HG03354 (cell line): Measurements from ENCODE around the gene PTPRF.

Source experiments
- ATAC-seq: cut with Tn5 transposase; IDR thresholded peaks from one replicate; pipeline ENCODE4 v1.9.1; 2021; ENCODE audit warnings: mild to moderate bottlenecking; ENCODE audit not compliant: unreplicated experiment, poor library complexity, severe bottlenecking

The PTPRF gene

GRCh38 chr1:43534256-43534655 lies 3.6 kb downstream of the PTPRF start:
- ATAC-seq: no peak

DNA sequence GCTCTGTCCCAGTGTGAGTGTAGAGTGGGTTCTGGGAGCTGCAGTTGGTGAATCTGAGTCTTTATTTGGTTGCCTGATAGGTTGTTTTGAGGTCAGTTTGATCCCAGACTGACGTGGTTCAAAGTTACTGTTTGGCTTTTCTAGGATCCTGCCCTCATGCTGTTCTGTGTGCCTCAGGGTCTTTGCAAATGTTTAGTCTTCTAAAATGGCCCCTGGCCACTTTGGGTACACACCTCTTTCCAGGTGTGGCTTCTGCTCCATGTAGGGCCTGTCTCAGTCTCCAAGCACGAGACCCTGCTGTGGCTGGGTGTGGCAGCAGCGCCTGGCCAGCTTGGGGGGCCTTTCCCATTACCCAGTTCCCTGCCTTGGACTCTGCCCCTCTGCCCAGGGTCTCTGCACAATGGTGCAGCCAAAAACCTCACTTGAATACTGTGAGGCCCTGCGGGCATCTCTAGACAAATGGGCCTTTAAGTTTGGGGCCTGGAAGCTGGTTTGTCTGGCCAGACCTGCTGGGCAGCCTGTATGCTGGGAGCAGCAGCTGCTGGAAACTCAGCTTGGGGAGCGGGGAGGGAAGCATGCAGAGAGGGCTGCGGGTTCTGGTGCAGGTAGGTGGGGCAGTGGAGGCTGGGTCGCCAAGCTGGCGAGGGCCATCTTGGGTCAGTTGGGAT lies 5.6 kb downstream of the PTPRF start:
- ATAC-seq: no peak

- no peak for ATAC-seq
Measured at GRCh38 chr1:43536864-43537358, 6.2 kb downstream of the PTPRF start.

- no peak for ATAC-seq
Measured at GRCh38 chr1:43537423-43538142, 6.9 kb downstream of the PTPRF start.

DNA sequence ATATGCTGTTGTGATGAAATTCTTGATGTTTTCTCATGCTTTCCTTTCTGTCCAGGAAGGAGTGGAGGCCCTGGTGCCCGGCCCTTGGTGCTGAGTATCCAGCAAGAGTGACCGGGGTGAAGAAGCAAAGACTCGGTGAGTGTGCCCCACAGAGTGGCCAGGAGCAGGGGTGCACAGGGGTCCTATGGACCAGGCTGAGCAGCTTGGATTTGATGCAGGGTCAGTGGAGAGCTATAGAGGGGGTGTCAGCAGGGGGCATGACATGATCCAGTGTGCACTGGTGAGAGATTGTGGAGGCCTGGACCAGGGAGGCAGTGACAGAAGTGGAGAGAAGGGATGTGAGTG lies 7.4 kb downstream of the PTPRF start:
- ATAC-seq: no peak

DNA sequence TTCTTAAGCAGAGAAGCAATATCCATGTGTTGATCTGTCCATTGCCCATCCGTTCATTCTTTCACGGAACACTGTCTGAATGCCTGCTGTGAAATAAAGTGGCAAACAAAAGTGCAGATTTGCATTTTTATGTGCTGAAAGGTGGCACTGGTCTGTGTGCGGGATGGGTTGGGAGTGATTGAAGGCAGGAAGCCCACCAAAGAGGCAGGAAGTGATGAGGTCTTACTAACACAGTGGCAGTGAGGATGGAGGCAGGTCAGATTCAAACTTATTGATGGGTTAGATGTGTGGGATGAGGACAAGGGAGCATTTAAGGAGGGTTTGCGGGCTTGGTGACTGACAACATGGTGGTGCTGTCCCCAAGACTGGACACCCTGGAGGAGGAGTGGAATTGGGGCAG lies 8.3 kb downstream of the PTPRF start:
- ATAC-seq: no peak

- ATAC-seq: no peak
Measured at GRCh38 chr1:43539726-43540434, 9.2 kb downstream of the PTPRF start.

DNA sequence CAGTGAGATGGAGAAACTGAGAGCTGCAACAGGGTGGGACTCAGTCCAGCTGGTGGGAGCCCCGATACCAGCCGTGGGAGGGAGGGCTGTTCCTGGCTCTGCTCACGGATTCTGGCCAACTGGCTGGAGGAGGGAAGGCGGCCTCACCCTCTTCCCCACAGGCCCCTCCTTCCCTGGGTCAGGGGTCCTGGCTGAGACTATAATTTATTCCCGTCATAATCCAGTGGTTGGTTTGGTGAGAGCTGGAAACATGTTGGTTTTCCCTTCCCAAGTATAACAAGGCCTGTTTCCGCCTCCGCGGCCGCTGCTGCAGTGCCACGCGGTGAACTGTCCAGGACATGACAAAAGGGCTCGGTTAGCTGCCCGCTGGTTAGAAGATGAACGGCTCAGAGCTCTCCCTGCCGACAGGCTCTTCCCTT lies 10.0 kb downstream of the PTPRF start:
- no peak for ATAC-seq

DNA sequence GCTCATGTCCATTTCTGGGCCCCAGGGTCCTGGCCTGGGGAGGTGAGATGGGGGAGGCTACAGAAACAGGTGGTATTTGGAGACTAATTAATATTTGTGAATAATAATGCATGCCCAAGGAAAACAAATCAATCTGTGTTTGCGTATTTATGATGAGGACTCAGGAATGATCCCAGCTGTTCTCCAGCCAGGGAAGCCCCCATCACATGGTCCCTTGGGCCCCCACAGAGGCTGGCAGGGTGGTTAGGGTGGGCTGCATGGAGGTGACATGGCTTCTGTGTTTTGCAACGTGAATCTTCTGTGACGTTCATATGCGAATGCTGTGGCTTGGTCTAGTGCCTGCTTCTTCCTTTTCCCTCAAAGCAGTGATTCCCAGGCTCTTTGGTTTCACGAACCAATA lies 10.5 kb downstream of the PTPRF start:
- no peak for ATAC-seq

DNA sequence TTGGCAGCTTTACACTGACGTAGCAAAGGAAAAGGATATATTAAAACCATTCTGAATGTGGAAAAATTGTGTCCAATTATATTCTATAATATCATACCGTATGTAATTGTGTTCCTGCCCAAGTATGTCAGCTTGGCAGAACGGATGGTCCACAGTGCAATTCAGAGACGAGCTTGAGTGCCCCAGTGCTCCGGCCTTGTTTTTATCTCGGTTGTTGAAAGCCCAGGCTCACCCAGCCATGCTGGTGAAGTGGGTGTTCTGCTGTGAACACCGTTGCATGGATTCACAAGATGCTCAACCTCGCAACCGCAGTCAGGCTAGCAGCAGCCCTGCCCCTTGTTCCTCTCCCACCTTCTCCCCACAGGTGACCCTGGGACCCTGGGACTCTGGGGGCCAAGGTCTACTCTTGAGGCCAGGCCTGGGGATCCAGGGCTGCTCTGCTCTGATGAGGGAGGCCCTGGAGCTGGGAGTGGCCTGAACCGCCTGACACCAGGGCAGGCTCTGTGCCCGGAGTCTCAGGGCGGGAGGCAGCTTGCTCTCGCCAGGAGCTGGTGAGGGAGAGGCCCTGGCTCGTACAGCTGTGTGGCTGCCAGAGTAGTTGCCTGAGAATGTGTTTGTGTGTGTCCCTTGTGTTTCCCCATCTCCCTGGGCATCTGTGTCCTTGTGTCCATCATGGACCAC lies 11.2 kb downstream of the PTPRF start:
- ATAC-seq: no peak

DNA sequence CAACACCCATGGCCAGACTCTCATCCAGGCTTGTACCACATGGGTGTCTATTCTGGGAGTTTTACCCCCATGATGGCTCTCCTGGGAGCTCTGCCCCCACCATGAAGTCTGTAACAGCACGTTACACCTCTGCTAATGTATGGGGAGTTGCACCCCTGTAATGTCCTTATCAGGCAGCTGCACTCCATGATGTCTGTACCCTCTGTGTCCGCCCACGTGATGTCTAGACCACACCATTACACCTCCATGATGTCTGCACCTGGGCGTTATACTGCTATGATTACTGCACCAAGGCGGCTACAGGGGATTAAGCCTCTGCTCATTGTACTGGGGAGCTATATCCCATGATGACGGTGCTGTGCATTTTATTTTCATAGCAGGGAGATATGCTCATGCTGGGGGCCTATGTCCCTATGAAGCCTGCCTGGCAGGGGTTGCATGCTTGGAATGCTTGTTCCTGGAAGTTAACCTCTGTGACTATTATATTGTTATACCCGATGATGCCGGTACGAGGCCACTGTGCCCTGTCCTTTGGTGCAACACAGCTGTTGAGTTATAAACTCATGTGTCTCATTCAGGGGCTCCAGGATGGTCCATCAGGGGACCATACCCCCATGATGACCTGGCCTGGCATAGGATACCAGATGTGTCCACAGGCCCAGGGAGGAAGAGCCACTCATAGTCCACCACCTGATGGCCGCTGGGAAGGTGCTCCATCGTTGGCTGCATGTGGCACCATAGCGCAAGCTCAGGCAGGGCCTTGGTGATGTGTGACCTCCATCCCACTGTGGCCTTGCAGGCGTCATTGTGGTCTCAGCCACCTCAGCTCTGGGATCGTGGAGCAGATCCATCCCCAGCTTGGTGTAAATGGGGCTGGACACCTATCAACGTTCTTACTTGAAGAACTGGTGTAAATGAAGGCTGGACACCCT lies 12.1 kb downstream of the PTPRF start:
- ATAC-seq: no peak

DNA sequence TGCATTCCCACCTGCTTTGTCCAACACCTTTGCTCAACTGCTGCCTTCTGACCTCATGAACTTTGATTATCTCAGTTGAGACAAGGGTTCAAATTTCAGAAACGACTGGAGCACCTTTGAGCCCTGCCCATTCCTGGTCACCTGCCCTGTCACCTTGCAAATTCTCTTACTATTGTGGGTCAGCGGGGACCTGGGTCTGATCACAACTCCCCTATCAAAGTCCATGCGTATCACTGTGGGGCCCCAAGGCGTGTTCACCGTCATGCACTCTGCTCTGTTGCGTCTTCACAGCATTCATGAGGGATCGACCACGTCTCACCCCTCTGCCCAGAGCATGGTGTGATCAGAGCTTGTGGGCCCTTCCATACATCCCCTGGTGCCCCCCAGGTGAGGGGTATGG lies 12.9 kb downstream of the PTPRF start:
- no peak for ATAC-seq

DNA sequence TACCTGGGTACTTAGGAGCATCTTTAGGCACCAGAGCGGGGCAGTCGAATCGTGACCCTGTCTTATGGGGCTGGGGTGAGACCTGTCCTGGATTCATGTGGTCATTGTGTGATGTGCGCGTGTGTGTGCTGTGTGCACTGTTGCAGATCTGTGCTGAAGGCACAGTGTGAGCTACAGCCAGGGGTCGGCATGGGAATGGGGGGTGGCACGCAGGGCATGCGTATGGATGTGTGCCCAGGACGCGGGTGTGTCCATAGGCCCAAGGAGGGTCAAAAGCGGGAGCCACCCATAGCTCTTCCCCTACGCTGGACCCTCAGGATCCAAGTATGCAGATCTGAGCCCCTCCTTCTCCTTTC lies 14.6 kb downstream of the PTPRF start:
- no peak for ATAC-seq

- ATAC-seq: no peak
Measured at GRCh38 chr1:43545695-43546387, 15.2 kb downstream of the PTPRF start.

DNA sequence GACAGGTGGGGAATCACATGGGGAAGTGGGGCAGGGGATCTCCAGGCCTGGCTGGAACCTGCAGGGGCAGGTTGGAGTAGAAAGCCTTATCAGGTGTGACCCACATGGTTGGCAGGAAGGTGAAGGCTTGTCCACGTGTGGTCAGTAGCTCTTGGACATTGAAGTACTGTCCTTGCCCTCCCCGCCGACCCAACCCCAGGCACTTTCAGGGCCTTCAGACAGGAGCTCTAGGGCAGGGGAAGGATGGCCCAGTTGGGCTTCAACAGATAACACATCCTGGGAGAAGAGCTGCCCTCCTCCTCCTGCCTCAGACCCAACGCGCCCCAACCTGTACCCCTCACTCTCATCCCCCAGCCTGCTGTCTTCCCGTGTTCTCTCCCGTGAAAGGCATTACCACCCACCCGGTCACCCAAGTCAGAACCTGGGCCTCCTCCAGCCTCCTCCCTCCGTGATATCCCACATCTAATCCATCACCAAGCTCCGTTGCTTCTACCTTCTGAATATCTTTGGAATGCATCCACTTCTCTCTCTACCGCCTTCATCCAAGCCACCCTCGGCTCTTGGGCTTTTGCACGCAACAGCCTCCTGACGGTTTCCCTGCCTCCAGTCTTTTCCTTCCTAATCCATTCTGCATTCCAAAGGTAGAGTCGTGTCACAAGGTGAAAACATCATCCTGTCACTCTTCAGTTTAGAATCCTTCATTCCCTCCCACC lies 15.9 kb downstream of the PTPRF start:
- no peak for ATAC-seq

GRCh38 chr1:43547538-43548072 lies 16.9 kb downstream of the PTPRF start:
- no peak for ATAC-seq

GRCh38 chr1:43548285-43549271 lies 17.9 kb downstream of the PTPRF start:
- no peak for ATAC-seq
